HG02610 (cell line): Measurements from ENCODE around the gene ARID5A.
A peak's percentile ranks its signal among the peaks of the same experiment; 100 is the strongest.
"Not testable (repeated sequence)": the region's sequence is repeated elsewhere in the genome, so short reads cannot be mapped to it uniquely, and the experiment has no call there.

Experiments
- ATAC-seq: cut with Tn5 transposase; IDR thresholded peaks from one replicate; pipeline ENCODE4 v1.9.1; 2021; ENCODE audit warnings: mild to moderate bottlenecking, moderate library complexity; ENCODE audit not compliant: unreplicated experiment

Gene ARID5A, protein sequence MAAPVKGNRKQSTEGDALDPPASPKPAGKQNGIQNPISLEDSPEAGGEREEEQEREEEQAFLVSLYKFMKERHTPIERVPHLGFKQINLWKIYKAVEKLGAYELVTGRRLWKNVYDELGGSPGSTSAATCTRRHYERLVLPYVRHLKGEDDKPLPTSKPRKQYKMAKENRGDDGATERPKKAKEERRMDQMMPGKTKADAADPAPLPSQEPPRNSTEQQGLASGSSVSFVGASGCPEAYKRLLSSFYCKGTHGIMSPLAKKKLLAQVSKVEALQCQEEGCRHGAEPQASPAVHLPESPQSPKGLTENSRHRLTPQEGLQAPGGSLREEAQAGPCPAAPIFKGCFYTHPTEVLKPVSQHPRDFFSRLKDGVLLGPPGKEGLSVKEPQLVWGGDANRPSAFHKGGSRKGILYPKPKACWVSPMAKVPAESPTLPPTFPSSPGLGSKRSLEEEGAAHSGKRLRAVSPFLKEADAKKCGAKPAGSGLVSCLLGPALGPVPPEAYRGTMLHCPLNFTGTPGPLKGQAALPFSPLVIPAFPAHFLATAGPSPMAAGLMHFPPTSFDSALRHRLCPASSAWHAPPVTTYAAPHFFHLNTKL

GRCh38 chr2:96536445-96537065 lies at the start of gene ARID5A:
Gene ARID5A (plus strand): TSS chr2:96536752. CDS start chr2:96536827, 75 bp downstream.
- ATAC-seq: peak; percentile 56

- ATAC-seq: no peak
Measured at GRCh38 chr2:96489261-96489660, 47.3 kb upstream of the ARID5A start.

GRCh38 chr2:96489663-96490062 lies 46.9 kb upstream of the ARID5A start:
- ATAC-seq: no peak

DNA sequence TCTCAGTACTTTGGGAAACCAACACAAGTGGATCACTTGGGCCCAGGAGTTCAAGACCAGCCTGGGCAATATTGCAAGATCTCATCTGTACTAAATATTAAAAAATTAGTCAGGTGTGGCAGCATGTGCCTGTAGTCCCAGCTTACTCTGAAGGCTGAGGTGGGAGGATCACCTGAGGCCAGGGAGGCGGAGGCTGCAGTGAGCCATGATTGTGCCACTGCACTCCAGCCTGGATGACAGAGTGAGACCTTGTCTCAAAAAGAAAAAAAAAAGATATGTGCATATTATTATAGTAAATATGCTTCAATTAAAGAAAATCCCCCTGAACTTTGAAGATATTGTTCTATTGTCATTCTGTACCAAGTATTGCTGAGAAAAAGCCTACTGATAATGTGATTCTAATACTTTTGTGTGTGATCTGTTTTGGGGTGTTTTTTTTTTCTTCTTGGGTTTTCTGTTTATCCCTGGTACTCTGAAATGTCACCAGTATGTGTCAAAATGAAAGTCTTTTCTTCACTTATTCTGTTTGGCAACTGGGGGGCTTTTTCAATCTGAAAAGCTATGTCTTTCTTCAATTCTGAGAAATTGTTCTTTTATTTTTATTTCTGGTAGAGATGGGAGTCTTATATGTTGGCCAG lies 44.6 kb upstream of the ARID5A start:
- no peak for ATAC-seq

DNA sequence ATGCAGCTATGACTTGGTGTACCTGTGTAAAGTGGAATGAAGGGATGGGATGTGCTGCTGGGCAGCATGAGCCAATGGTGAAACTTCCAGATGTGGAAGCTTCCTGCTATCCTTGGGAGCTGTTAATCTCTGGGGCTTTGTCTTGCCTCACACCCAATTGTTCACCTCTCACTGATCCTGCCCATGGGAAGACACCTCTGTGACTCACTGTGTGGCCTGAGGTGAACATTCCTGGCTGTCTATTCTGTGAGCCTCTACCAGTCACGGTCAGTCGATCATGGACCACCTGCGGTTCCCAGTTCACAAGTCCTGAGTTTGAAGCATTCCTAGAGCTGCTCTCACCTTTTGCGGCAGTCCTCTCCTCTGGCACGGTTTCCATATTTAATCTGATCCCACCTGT lies 43.5 kb upstream of the ARID5A start:
- no peak for ATAC-seq

DNA sequence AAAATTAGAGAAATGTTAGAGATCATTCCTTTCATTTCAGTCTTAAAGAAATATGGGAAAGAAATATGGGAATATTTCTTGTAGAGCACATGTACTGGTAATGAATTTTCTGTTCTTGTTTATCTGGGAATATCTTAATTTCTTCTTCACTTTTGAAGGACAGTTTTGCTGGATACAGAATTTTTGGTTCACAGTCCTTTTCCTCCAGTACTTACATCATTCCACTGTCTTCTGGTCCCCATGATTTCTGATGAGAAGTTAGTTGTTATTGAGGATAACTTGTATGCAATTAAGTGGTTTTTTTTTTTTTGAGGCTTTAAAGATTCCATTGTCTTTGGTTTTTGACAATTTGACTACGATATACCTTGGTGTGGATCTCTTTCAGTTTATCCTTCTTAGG lies 42.4 kb upstream of the ARID5A start:
- no peak for ATAC-seq

GRCh38 chr2:96495982-96496629 lies 40.4 kb upstream of the ARID5A start:
- ATAC-seq: no peak

GRCh38 chr2:96498021-96498431 lies 38.5 kb upstream of the ARID5A start:
- no peak for ATAC-seq

GRCh38 chr2:96498611-96499010 lies 37.9 kb upstream of the ARID5A start:
- ATAC-seq: not testable (repeated sequence)

- ATAC-seq: no peak
Measured at GRCh38 chr2:96499061-96499960, 37.2 kb upstream of the ARID5A start.

DNA sequence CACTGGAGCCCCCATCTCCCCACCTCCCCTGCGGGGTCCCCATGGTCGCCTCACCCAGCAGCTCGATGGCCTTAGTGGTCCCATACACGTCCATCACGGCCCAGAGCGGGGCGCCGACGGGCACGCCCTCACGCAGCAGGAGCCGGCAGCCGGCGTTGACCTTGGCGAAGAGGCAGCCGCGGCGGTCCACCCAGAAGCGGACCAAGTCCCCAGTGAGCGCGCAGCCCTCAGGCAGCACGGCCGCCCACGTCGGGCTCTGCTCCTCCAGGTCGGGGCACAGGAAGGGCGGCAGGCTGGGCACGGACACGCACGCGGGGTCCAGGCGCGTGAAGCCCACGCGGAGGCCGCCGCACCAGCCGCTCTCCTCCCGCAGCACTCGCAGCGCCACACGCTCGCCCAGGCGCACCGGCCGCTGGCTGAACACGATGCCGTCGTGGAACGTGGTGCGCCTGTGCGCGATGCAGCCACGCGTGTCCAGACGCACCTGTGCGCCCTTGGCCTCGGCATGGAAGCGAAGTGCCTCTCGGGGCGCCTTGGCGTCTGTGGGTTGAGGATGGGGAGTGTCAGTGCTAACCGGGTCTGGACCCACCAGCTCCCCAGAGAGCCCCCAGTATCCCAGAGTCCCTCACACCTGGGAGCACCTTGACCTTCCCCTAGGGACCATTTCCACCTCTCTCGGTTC lies 36.0 kb upstream of the ARID5A start:
- ATAC-seq: no peak

GRCh38 chr2:96501471-96501874 lies 35.1 kb upstream of the ARID5A start:
- peak; percentile 74 for ATAC-seq

DNA sequence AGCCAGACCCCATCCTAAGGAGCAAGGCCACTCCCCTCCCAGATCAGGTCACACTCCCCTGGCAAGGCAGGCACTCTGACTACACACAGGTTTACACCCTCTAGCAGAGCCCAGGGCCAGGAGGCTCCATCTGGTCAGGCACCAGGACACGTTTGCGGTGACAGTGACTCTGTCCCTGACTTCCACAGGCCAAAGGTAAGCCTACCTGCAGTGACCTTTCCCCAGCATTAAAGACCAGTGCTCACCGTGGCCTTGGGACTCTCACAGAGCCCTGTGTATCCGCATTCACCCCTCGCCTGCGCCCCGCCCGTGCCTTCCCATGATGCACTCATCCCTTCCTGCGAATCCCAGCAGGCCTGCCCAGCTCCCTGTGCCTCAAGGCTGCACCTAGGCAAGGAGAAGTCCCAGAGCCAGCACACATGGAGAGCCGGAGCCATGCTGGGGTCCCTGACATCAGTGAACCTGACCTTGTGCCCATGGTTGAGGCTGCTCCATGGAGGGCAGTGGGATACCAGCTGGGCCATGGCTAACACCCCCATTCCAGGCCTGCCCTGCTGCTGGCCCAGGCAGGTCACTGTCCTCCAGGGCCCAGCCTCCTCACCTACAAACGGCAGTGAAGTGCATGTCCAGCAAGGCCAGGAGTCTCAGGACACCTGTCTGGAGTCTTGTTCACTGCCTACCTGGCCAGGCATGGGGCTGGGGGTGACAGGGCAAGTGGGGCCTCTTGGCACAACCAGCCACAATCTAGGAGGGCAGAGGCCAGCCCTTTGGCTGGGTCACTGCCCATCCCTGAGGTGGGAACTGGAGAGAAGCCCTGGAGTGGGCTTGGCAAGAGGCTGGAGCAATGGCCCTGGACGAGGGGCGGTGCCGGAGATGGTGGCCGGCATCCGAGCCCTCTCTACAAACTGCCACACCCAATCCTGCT lies 34.4 kb upstream of the ARID5A start:
- no peak for ATAC-seq

GRCh38 chr2:96502891-96503636 lies 33.5 kb upstream of the ARID5A start:
- no peak for ATAC-seq

DNA sequence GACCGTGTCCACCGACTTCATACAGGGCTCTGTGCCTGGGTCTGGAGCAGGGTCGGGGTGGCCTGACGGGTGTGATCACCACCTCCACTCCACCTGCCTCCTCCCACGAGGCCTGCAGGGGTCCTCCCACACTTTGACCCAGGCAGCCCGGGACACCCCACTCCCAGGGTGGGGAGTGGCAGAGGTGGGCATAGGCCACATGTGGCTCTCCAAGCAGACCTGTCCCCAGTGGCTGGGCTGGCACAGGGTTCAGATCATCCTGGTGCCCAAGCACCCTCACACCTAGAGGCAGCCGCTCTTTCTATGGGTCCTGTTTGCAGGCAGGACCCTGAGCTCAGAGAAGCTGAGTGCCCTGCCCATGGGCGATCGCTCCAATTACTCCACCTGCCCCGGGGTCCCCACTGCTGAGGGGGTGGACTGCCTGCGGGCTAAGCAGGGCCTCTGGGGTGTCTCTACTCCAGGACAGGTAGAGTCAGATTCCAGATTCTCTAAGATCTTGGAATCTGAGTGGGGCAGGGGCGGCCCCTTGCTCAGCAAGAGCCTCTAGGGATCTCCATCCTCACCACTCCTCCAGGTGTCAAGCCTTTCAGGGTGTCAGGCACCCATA lies 32.8 kb upstream of the ARID5A start:
- no peak for ATAC-seq

DNA sequence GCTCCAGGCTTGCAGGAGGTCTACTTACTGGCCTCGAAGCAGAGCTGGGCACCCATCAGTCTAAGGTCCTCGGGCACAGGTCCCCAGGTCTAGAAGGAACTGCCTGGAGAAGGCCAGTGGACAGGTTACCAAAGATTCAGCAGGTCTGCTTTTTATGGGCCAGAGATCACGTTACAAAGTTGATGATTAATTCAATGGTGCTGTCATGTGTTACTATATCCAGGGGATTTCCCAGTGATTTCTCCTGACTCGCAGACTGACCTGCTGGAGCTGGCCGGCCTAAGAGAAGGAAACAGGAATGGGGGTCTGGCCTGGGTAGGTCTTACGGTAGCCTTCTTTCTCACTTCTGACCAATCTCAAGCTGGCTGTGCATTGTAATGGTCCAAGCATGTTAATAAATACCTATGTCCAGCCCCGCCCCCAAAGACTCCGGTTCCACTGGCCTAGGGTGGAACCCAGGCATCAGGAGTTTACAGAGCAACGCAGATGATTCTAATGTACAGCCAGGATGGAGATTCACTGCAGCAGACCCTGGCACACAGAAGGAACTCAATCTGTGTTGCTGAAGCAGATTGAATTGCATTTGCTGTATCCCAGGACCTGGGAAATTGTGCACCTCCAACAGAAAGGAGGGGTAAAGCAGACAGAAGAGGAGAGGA lies 31.2 kb upstream of the ARID5A start, which contains the start of gene NEURL3:
TSS of gene NEURL3 (minus strand) at position 127 of the 659 bp plus-strand sequence. CDS start at position 56, 71 bp downstream.
- ATAC-seq: no peak
